ENCODE results near the gene FRAT1. TPM values are rescaled to one million over a fixed set of nuclear protein-coding genes. Genes with fewer than 3 reads are reported as not detected.

The FRAT1 gene
- total RNA-seq, 2 donors from 2014 or later = 3.2 to 4.5 TPM

GRCh38 chr10:97292097-97292861 lies 26.8 kb upstream of the FRAT1 start, which contains the start of gene ARHGAP19:
ARHGAP19 (minus strand) TSS chr10:97292637; CDS start chr10:97292627, 10 bp downstream.
- DNase-seq (peak; percentile 92 to 95), ATAC-seq (replicated peaks in 1 of 2) (peak; percentile 98)
- H3K36me3 Mint-ChIP-seq (ENCODE audit: insufficient read depth in 2 of 2) = no peaks in the 10 kb centered on the region
- H3K27me3 Mint-ChIP-seq (ENCODE audit: low read depth) = no peaks in the 10 kb centered on the region
- no peaks in the 10 kb centered on the region for H3K9me3 Mint-ChIP-seq
- H3K27ac Mint-ChIP-seq = peak within 1 kb of the TSS; percentile 86
- peak within 1 kb of the TSS; percentile 89 to 90 for H3K4me3 Mint-ChIP-seq
- peaks cover 22% of the 10 kb centered on the region for H3K4me1 Mint-ChIP-seq (ENCODE audit: low read depth)

- ATAC-seq (replicated peaks in 1 of 2) (no peak), DNase-seq (no peak)
- peak overlapping the region; percentile 86 for H3K27ac Mint-ChIP-seq
Observed at GRCh38 chr10:97292862-97293198, 26.2 kb upstream of the FRAT1 start.

GRCh38 chr10:97297556-97298222 lies 21.4 kb upstream of the FRAT1 start:
- Mint-ChIP-seq H3K27me3 (ENCODE audit: low read depth) (peaks cover 5% of the 10 kb centered on the region), H3K9me3 (no peaks in the 10 kb centered on the region), H3K4me3 (no peak overlapping the region), H3K27ac (no peak overlapping the region), H3K36me3 (ENCODE audit: insufficient read depth in 2 of 2) (no peaks in the 10 kb centered on the region), H3K4me1 (ENCODE audit: low read depth) (peaks cover 3% of the 10 kb centered on the region)
- no peak for ATAC-seq (replicated peaks in 1 of 2)
- no peak for DNase-seq

More at GRCh38 chr10:97292862-97293198, 26.2 kb upstream of the FRAT1 start:
- H3K4me3 Mint-ChIP-seq = peak overlapping the region; percentile 89 to 90
- peaks cover 2% of the 10 kb centered on the region for H3K27me3 Mint-ChIP-seq (ENCODE audit: low read depth)
- no peaks in the 10 kb centered on the region for H3K36me3 Mint-ChIP-seq (ENCODE audit: insufficient read depth in 2 of 2)
- H3K4me1 Mint-ChIP-seq (ENCODE audit: low read depth) = peaks cover 22% of the 10 kb centered on the region
- no peaks in the 10 kb centered on the region for H3K9me3 Mint-ChIP-seq

- no peaks in the 10 kb centered on the region for H3K4me1 Mint-ChIP-seq (ENCODE audit: low read depth)
- no peak for ATAC-seq (replicated peaks in 1 of 2)
- no peak for DNase-seq
- H3K27me3 Mint-ChIP-seq (ENCODE audit: low read depth) = peaks cover 5% of the 10 kb centered on the region
- no peak overlapping the region for H3K27ac Mint-ChIP-seq
- H3K4me3 Mint-ChIP-seq = no peak overlapping the region
- no peaks in the 10 kb centered on the region for H3K36me3 Mint-ChIP-seq (ENCODE audit: insufficient read depth in 2 of 2)
- H3K9me3 Mint-ChIP-seq = no peaks in the 10 kb centered on the region
Observed at GRCh38 chr10:97298223-97298571, 20.9 kb upstream of the FRAT1 start.

- ATAC-seq (replicated peaks in 1 of 2) = no peak
- no peak for DNase-seq
- no peaks in the 10 kb centered on the region for H3K36me3 Mint-ChIP-seq (ENCODE audit: insufficient read depth in 2 of 2)
- H3K9me3 Mint-ChIP-seq = no peaks in the 10 kb centered on the region
- peaks cover 5% of the 10 kb centered on the region for H3K27me3 Mint-ChIP-seq (ENCODE audit: low read depth)
- no peak overlapping the region for H3K4me3 Mint-ChIP-seq
- no peaks in the 10 kb centered on the region for H3K4me1 Mint-ChIP-seq (ENCODE audit: low read depth)
- H3K27ac Mint-ChIP-seq = no peak overlapping the region
Observed at GRCh38 chr10:97300980-97301379, 18.1 kb upstream of the FRAT1 start.

- Mint-ChIP-seq H3K4me3 (no peak overlapping the region), H3K27me3 (ENCODE audit: low read depth) (peaks cover 5% of the 10 kb centered on the region), H3K36me3 (ENCODE audit: insufficient read depth in 2 of 2) (no peaks in the 10 kb centered on the region), H3K9me3 (no peaks in the 10 kb centered on the region), H3K27ac (no peak overlapping the region), H3K4me1 (ENCODE audit: low read depth) (no peaks in the 10 kb centered on the region)
- ATAC-seq (replicated peaks in 1 of 2) (no peak), DNase-seq (no peak)
Observed at GRCh38 chr10:97302088-97302791, 16.8 kb upstream of the FRAT1 start.

GRCh38 chr10:97307441-97307840 lies 11.6 kb upstream of the FRAT1 start:
- DNase-seq = no peak
- Mint-ChIP-seq H3K27ac (no peak overlapping the region), H3K9me3 (no peaks in the 10 kb centered on the region), H3K27me3 (ENCODE audit: low read depth) (no peaks in the 10 kb centered on the region), H3K4me3 (no peak overlapping the region), H3K4me1 (ENCODE audit: low read depth) (no peaks in the 10 kb centered on the region), H3K36me3 (ENCODE audit: insufficient read depth in 2 of 2) (no peaks in the 10 kb centered on the region)
- ATAC-seq (replicated peaks in 1 of 2) = no peak

GRCh38 chr10:97307866-97308780 lies 10.9 kb upstream of the FRAT1 start:
- Mint-ChIP-seq H3K4me3 (no peak overlapping the region), H3K27ac (no peak overlapping the region), H3K9me3 (no peaks in the 10 kb centered on the region), H3K27me3 (ENCODE audit: low read depth) (no peaks in the 10 kb centered on the region), H3K4me1 (ENCODE audit: low read depth) (no peaks in the 10 kb centered on the region), H3K36me3 (ENCODE audit: insufficient read depth in 2 of 2) (no peaks in the 10 kb centered on the region)
- ATAC-seq (replicated peaks in 1 of 2) (no peak), DNase-seq (no peak)

GRCh38 chr10:97311111-97311626 lies 7.9 kb upstream of the FRAT1 start:
- ATAC-seq (replicated peaks in 1 of 2) = no peak
- Mint-ChIP-seq H3K27ac (no peak overlapping the region), H3K9me3 (no peaks in the 10 kb centered on the region)

GRCh38 chr10:97312897-97313296 lies 6.2 kb upstream of the FRAT1 start:
- Mint-ChIP-seq H3K9me3 (no peaks in the 10 kb centered on the region), H3K4me1 (ENCODE audit: low read depth) (no peaks in the 10 kb centered on the region), H3K4me3 (no peak overlapping the region), H3K27me3 (ENCODE audit: low read depth) (no peaks in the 10 kb centered on the region), H3K27ac (no peak overlapping the region), H3K36me3 (ENCODE audit: insufficient read depth in 2 of 2) (no peaks in the 10 kb centered on the region)
- ATAC-seq (replicated peaks in 1 of 2) (no peak), DNase-seq (no peak)

More at GRCh38 chr10:97311111-97311626, 7.9 kb upstream of the FRAT1 start:
- no peaks in the 10 kb centered on the region for H3K4me1 Mint-ChIP-seq (ENCODE audit: low read depth)
- H3K36me3 Mint-ChIP-seq (ENCODE audit: insufficient read depth in 2 of 2) = no peaks in the 10 kb centered on the region
- H3K4me3 Mint-ChIP-seq = no peak overlapping the region
- no peak for DNase-seq
- no peaks in the 10 kb centered on the region for H3K27me3 Mint-ChIP-seq (ENCODE audit: low read depth)

- no peak overlapping the region for H3K27ac Mint-ChIP-seq
- H3K9me3 Mint-ChIP-seq = no peaks in the 10 kb centered on the region
- peaks cover 5% of the 10 kb centered on the region for H3K4me1 Mint-ChIP-seq (ENCODE audit: low read depth)
- DNase-seq (no peak), ATAC-seq (replicated peaks in 1 of 2) (no peak)
- H3K27me3 Mint-ChIP-seq (ENCODE audit: low read depth) = no peaks in the 10 kb centered on the region
- no peak overlapping the region for H3K4me3 Mint-ChIP-seq
- no peaks in the 10 kb centered on the region for H3K36me3 Mint-ChIP-seq (ENCODE audit: insufficient read depth in 2 of 2)
Observed at GRCh38 chr10:97314671-97315070, 4.4 kb upstream of the FRAT1 start.

- ATAC-seq (replicated peaks in 1 of 2) = peak; percentile 66 to 68
- Mint-ChIP-seq H3K27ac (peak overlapping the region; percentile 61), H3K27me3 (ENCODE audit: low read depth) (peaks cover 7% of the 10 kb centered on the region), H3K36me3 (ENCODE audit: insufficient read depth in 2 of 2) (no peaks in the 10 kb centered on the region), H3K4me3 (peak overlapping the region; percentile 93 to 95), H3K9me3 (no peaks in the 10 kb centered on the region), H3K4me1 (ENCODE audit: low read depth) (peaks cover 30% of the 10 kb centered on the region)
- peak; percentile 77 to 81 for DNase-seq
Observed at GRCh38 chr10:97319671-97320479, 804 bp downstream of the FRAT1 start.

Data from activated T-cell treated with anti-CD3 and anti-CD28 coated beads, Interleukin-2, amount 50 U/mL, for 72 hours (primary cell).